ENCODE results near the gene ATAD5.
"Not testable (repeated sequence)": the region's sequence is repeated elsewhere in the genome, so short reads cannot be mapped to it uniquely, and the experiment has no call there.

- TF ChIP-seq CTCF (optimal IDR thresholded peaks at IDR 0.05 in 1 of 3, IDR thresholded peaks at IDR 0.05 in 1 of 3, conservative IDR thresholded peaks at IDR 0.05 in 1 of 3; ENCODE audit: extremely low read depth in 1 of 3, insufficient read depth in 2 of 3, low read length in 3 of 3); EZH2 (IDR thresholded peaks at IDR 0.05; ENCODE audit: low read length): not testable (repeated sequence)
Measured at GRCh38 chr17:30910151-30910550, 78.4 kb downstream of the ATAD5 start.
